Camera-type eye (tissue), 1 donor: ENCODE data around the gene GDF7. TPM values are rescaled to one million over a fixed set of nuclear protein-coding genes. Genes with fewer than 3 reads are reported as not detected.

Source experiments
- total RNA-seq: library from RNA; depleted of rRNA; stranded (reverse); fragments of >200 nt; gene quantifications from one replicate; pipeline ENCODE4 v1.2.3, GENCODE V29; 2014

Gene GDF7
- 1.9 TPM for total RNA-seq

DNA sequence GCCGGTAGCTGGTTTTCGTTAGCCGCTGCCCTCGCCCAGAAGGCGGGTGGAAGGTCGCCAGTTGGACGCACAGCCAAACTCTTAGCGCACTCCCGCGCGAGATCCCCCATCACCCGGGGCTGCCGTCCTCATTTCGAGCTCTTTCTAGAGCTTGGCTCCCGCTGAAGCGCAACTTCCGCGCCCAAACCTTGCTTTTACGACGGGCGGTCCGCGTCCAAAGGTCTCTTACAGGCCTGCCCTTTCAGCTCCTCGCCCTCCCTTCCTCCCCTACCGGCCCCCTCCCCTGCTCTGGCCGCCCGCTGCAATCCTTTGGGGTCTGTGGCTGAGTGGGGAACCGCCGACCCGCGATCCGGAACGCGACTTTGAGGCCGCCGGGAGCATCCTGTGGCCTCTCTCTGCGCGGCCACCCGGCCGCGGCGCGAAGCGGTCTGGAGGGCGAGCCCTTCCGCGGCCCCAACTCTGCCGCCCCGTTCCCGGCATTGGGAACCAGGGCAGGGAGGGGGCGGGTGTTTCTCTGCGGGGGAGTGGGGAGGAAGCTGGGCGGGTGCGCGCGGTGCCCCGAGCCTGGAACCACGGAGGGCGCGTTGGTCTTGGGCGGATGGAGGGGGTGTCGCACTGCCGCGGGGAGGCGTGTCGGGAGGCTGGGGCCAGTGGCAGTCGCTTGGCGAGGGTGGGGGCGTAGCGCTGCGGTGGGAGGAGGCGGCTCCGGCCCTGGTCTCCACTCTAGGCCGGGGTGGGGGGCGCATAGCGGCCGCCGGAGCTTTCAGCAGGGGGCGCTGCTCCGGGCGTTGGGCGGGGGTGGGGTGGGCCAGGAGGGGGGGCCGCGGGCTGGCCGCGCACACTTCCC is at the start of gene GDF7:
Gene GDF7, plus strand, starts transcription at position 841 of the 847 bp plus-strand sequence. CDS start 96 bp downstream, outside the sequence.

DNA sequence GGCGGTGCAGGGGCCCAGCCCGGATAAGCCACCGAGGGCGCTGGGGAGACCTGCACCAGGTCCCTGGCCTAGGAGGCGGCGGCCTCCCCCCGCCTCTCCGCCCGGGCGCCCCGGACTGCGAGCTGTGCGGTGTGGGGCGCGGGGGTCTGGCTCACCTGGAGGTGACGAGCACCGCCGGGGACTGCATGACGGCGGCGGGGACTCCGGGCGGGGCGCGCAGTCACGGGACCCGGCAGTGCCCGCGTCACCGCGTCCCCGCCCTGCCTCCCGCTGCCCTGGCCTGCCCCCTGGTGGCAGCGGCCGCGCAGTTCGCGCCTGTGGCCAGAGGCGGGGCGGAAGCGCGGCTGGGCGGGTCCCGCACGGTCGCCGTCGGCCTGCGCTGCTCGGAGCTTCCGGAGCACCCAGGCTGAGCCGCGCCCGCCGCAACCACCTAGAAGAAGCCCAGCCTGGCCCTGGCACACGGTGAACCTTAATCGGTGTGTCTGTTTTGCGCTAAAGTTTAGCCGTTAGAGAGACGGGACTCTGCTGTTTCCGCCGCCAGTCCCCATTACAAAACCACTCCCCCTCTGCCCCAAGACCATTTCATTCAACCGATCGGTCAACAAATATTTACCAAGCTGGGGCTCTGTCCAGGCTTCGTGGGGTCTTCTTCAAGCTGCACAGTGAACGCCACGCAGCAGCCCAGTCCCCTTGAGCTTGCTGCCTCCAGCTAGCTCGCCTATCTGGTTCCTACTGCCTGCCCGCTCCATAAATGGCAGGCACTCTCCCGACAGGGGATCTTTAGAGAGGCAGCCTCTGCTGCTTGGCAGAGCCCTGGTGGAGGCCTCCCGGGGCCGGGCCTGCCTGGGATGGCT is 15.8 kb upstream of the GDF7 start, which contains the start of gene HS1BP3:
Gene HS1BP3, minus strand, starts transcription at position 222 of the 854 bp plus-strand sequence. Its CDS starts 35 bp downstream, at position 187.

Other genes with a start within 250 kb of the GDF7 start
- gene RHOB, start 220.1 kb upstream of the GDF7 start, total RNA-seq = 218 TPM
- 19.2 TPM for gene HS1BP3, start 16.0 kb upstream of the GDF7 start, total RNA-seq
- gene LDAH, start 156.0 kb downstream of the GDF7 start, total RNA-seq = 45.2 TPM